Stomach (tissue), 4 donors: Measurements from ENCODE around the gene EDIL3.

Source experiments
- EP300 ChIP-seq: sonication (generic); formaldehyde crosslinking; IDR thresholded peaks from one replicate; pipeline ENCODE4 v1.6.1; 2017; ENCODE audit warnings: antibody characterized with exemption
- POLR2A ChIP-seq, 4 donors: fragments of 450-650 bp; IDR thresholded peaks; one replicate each; pipeline ENCODE4 v1.6.1; 2016; ENCODE audit warnings: antibody characterized with exemption in 4 of 4, control low read depth in 2 of 4, mild to moderate bottlenecking in 1 of 4, moderate library complexity in 1 of 4
- POLR2AphosphoS5 ChIP-seq, 3 donors: sonication (generic); formaldehyde crosslinking; IDR thresholded peaks; one replicate each; pipeline ENCODE4 v1.6.1; 2016; ENCODE audit warnings: antibody characterized with exemption in 3 of 3
- TF ChIP-seq, protein P1 (sequence below), 7 experiments: fragments of 450-650 bp in 4 of 7; fragments of 200-600 bp in 3 of 7; sonication (generic) in 3 of 7; IDR thresholded peaks; one replicate each; pipeline ENCODE4 v1.5.1; 2016 to 2019; ENCODE audit warnings: antibody characterized with exemption in 7 of 7, control low read depth in 2 of 7, mild to moderate bottlenecking in 1 of 7

DNA sequence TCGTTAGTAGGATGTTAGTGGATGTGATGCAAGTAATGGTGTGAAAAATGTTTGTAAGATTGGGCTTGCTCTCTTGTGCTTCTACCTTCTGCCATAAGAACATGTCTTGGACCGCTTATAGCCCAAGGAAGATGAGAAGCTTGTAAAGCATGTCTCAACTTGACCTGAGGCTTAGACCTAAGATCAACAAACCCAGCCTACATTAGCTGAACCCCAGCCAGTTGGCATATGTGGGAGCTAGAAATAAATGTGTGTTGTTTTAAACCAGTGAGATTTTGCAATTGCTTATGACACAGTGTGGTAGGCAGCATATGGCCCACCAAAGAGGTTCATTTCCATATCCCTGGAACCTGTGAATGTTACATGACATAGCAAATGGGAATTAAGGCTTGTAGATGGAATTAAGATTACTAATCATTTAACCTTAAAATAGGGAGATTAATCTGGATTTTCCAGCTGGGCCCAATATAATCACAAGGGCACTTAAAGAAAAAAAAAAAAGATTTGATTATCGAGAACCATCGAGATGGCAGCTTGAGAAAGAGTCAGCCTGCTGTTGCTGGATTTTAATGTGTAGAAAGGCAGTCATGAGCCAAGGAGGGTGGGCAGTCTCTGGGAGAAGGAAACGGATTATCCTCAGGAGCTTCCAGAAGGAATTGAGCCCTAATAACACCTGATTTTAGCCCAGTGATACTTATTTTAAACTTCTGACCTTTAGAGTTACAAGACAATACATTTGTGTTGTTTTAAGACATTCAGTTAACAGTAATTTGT lies 27.3 kb upstream of the EDIL3 start:
- no peak for TF ChIP-seq POLR2AphosphoS5 (IDR thresholded peaks at IDR 0.05)
- TF ChIP-seq, protein P1, sequence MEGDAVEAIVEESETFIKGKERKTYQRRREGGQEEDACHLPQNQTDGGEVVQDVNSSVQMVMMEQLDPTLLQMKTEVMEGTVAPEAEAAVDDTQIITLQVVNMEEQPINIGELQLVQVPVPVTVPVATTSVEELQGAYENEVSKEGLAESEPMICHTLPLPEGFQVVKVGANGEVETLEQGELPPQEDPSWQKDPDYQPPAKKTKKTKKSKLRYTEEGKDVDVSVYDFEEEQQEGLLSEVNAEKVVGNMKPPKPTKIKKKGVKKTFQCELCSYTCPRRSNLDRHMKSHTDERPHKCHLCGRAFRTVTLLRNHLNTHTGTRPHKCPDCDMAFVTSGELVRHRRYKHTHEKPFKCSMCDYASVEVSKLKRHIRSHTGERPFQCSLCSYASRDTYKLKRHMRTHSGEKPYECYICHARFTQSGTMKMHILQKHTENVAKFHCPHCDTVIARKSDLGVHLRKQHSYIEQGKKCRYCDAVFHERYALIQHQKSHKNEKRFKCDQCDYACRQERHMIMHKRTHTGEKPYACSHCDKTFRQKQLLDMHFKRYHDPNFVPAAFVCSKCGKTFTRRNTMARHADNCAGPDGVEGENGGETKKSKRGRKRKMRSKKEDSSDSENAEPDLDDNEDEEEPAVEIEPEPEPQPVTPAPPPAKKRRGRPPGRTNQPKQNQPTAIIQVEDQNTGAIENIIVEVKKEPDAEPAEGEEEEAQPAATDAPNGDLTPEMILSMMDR (IDR thresholded peaks at IDR 0.05): no peak
- no peak for TF ChIP-seq EP300
- TF ChIP-seq POLR2A (IDR thresholded peaks at IDR 0.05): no peak
